Suppressor macrophage treated with lipopolysaccharide for 4 hours (primary cell): Measurements from ENCODE around the gene VGLL1.

ENCODE experiments used
- DNase-seq: peaks from one replicate; pipeline ENCODE4 v3.0.0-alpha.2; 2020

The VGLL1 gene

DNA sequence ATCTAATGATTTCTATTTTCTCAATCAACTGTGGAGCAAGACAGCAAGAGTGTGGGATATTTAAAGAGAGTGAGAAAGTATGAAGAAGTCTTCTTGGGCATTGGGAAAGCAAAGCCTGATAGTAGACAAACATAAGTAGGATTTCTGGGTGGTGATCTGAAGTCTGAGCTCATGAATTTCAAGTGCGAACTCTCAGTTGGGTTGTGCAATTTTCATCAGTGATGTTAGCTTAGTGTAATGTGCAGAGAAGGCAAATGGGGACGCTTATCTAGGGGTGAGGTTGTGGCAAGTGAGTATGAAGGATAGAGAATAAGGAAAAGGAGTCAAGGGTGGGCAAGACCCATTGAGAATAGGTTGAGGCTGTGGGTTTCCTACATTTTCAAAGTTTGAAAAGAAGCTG lies 23.7 kb downstream of the VGLL1 start:
- no peak for DNase-seq

DNA sequence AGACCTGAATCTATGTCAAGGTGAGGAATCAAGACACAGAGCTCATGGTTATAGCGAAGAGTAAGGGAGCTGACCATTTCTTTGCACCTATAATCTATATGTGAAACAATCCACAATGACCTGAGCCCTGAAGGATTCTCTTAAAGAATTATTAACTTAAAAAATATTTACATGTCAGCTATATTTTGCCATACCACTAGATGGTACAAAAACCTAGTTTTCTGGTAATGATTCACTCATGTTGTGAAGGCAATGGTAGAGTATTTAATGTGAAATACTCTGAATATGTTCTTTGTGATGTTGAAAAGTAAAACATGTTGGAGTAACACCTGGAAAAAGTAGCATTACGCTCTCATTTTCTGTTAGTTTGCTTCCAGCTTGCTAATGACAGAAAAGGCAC lies 40.0 kb downstream of the VGLL1 start:
- DNase-seq = no peak

DNA sequence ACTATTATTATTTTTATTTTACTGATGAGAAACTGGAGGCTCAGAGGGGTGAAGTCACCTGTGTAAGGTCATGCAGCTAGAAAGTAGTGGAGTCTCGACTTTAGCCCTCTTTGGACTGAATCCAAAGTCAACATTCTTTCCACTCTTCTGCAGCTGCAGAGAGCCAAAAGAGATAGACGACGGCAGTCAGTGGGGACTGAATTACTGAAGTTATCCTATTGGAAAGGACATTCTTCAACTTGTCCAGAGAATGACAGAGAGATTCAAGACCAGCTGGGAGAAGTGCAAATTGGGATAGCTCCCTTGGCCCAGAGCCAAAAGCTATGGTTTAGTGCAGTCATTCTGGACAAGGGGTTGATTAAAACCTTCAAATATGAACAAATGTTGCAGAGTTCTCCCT lies 42.5 kb downstream of the VGLL1 start:
- no peak for DNase-seq

DNA sequence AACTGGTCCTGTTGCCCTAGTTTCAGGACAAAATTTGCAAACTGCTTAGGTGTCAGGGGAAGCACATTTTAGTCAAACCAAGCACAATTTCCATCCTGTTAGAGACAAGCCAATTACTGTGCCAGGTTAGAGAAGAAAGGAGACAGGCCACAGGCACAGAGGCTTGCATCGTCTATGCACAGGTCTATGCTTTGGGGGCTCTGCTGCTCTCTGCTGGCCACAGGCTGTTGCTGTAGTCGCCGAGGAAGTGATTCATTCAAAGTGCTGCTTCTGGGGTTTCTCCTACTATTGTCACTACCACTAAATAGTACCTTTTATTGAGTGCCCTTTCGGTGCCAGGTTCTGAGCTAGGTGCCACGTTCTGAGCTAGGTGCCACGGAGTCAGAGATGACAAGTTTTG lies 45.5 kb downstream of the VGLL1 start:
- peak; percentile 28 for DNase-seq

DNA sequence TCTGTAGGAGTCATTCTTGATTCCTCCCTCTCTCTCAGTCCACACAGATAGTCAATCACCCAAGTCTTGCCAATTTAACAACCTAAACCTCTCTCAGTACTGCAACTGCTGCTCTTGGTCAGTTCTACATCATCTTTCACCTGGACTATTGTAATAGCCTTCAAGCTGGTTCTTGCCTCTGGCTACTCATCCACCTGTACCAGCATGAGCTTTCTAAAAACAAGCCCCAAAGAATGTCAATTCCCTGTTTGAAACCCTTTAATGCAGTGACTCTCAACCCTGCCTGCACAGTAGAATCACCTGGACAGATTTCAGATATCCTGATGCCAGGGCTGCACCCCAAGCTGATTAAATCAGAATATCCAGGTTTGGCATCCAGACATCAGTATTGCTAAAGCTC lies 48.3 kb downstream of the VGLL1 start:
- no peak for DNase-seq

DNA sequence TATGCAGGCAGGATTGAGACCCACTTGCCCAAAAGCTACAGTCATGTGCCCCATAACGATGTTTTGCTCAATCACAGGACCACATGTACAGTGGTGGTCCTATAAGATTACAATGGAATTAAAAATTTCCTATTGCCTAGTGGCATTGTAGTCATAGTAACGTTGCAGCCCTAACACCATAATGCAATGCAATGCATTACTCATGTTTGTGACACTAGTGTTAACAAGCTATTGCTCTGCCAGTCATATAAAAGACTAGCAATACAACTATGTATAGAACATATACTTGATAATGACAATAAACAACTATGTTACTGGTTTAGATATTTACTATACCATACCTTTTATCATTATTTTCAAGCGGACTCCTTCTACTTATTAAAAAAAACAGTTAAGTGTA lies 50.6 kb downstream of the VGLL1 start:
- no peak for DNase-seq

DNA sequence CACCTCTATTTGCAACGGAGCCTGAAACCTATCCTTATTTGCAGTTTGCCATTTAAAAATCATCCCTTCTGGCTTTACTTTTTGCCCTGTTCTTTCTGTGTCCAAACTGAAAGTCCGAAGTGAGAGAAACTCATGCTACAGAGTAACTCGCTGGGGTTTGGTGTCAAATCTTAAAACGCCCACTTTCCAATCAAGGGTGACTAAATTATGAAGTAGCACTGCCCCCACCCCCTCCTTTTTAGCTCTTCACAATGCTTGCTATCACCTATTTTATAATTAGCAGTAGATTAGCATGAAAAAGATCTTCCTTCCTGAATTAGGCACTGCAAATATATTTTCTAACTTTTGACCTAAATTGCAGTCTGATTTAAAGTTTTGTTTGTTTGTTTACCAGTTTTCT lies 52.5 kb downstream of the VGLL1 start:
- peak; percentile 20 for DNase-seq

DNA sequence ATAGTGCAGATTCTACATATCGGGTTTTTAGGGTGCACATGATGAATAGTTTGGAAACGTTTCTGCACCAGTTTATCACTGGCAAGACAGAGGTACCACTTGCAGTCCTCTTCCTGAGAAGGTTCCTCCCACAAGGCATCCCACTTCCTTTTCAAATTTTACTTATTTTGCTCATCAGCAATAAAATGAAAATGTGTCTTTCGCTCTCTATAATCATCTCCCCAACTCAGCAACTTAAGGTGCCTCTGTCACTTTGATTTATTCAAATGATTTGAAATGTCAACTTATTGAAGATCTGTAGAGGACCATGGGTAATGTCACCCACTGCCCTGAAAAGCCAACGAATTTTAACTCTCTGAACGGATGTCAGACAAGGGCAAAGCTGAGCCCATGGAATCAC lies 53.2 kb downstream of the VGLL1 start:
- no peak for DNase-seq

DNA sequence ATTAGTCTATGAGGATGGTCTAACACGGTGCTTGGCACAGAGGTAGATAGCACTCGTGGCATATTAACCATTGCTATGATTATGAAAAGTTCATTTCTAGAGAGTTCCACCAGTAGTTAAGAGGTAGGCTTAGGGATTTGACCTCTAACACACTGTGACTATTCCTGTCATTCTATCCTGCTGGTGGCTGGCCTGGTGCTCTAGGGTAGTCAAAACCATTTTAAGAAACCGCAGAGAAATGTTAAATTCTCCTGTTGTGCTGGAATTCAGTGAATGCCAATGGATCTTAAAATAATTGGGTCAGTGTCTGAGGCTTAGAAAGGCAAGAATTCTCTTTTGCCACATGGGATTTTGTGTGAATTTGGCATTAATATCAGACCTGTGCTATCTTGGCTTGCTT lies 53.9 kb downstream of the VGLL1 start:
- DNase-seq = no peak

DNA sequence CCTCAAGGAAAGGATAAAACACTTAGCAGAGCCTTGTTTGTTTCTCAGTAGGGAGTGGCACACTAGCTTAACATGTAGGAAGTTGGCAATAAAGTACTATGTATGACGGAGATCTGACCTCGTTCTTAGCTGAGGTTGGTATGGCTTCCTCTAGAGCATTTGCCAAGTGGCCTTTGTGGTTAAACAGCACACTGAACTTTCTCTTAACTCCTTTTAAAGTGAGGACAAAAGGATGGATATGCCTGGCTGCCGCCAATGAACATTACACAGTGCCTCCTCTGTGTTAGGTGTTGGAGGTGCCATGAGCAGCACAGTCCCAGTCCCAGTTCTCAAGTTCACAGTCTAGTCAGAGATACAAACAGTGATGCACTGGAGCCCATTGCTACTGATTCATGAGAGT lies 54.4 kb downstream of the VGLL1 start:
- no peak for DNase-seq

DNA sequence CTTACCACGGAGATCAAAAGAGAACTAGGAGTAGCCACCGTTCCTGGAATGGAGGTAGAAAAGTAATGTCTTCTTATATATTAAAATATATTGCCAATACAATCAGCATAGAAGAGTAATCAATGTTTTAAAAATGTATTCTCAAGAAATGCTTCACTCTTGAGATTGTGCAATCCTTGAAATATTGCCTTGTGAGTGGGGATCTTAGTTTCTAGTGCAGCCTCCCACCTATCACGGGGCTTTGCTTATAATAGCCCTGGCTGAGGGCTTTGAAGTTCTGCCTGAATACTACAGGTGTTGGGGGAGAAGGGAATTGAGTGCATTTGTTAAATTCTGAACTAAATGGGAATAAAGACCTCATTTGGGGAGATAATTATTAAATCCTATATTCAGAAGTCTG lies 55.5 kb downstream of the VGLL1 start:
- DNase-seq = no peak

DNA sequence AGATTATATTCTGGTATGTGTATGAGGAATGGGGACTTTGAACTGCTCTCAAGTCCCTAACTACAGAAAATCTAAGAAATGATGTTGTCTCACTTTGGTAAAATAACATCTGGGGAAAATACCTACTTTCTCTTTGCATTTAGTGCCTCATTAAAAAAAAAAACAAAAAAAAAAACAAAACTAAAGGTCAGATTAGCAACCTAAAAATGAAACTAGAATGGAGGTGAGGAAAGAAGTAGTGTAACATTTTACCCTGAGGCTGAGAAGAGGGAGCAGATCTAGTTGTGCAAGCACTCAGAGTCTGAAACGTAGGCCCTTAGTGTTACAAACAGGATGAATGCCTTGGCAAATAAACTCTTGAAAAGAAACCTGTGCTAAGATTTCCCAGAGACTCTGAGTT lies 56.0 kb downstream of the VGLL1 start:
- DNase-seq = peak; percentile 6

DNA sequence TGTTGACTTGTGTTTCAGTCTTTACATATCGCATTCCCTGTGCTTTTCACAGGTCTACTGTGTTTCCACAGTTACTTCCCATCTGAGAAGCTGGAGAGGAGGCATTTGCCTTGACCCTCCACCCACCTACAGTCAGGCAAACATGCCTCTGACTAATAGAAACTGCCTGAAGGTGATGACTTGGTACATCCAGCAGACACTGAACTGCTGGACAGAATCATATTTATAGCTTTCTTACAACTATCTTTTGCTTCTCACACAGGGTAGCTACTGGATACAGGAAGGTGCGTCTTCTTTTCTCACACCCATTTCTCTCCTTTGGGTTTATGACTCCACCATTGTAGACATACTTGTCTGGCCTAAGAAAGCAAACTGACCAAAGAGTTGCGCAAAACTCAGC lies 58.0 kb downstream of the VGLL1 start:
- no peak for DNase-seq

DNA sequence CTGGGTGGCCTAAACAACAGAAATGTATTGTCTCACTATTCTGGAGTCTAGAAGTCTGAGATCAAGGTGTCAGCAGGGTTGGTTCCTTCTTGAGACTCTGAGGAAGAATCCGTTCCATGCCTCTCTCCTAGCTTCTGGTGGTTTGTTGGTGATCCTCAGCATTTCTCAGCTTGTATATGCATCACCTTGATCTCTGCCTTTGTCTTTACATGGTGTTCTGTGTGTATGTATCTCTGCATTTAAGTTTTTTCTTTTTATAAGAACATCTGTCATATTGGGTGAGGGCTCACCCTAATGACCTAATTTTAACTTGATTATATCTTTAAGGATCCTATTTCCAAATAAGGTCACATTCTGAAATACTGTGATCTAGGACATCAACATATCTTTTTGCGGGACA lies 65.3 kb downstream of the VGLL1 start:
- DNase-seq = no peak

DNA sequence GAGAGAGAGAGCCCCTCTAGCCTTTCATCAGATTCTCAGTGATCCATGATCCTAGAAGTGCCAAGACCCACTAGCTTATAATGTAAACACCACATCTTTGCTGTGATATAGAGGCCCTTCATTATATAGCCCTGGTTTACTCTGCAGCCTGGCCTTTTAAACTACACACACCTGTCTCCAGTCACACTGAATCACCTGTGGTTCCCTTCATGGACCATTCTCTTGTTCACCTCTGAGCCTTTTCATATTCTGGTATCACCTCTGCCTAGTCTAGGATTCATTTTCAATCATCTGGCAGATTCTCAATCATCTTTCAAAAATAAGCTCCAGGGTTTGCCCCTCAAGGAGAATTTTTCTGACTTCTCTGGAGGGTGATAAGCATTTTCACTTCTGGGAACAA lies 65.9 kb downstream of the VGLL1 start:
- no peak for DNase-seq

DNA sequence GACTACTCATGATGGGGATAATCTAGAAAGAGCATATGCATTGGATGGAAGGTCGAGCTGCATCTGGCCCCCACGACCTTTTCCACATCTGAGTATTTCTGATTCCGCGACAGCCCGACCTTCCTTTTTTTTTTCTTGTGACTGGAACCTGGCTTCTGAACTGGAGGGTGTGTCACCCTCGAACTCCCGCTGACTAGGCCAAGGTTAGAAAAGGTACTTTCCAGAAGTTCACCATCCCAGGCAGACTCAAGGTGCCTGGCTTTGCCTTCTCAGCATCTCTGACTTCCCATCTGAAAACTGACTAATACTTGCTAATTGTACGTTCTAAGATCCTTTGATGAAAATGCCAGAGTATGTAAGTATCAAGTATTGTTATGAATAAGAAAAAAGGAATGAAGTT lies 66.6 kb downstream of the VGLL1 start:
- no peak for DNase-seq

DNA sequence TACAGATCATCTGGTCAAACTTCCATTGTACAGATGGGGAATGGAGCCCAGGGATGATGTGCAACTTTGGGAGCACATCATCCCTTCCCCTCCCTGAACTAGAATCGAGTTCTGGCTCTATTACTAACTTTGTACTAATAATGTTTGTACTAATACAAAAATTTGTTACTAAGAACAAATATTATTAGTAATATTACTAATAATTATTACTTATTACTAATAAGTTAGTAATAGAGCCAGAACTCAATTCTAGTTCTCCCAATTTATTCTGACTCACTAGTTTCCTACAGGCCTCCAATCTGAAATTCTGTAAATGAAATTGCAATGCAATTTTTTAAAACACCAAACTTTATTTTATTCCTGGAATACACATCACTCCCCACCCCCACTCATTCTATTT lies 68.0 kb downstream of the VGLL1 start:
- no peak for DNase-seq
